GM13976 (cell line): ENCODE results near the gene SESN1.
A peak's percentile ranks its signal among the peaks of the same experiment; 100 is the strongest.

Experiments
- DNase-seq: peaks from one replicate; pipeline ENCODE4 v3.0.0; 2012; ENCODE audit warnings: low spot score
- CTCF ChIP-seq: IDR thresholded peaks from 2 replicates; pipeline ENCODE4 v1.5.1; 2012; ENCODE audit warnings: borderline replicate concordance, mild to moderate bottlenecking; ENCODE audit not compliant: insufficient read depth; ENCODE audit errors: extremely low read depth, missing control alignments, control extremely low read depth
- in situ Hi-C: fragments of 300-500 bp; cut with MboI; formaldehyde crosslinking; loops from one replicate; pipeline ENCODE4 v1.12.0; 2022; ENCODE audit warnings: low sequenced_read_pairs, mixed read lengths, inconsistent platforms; ENCODE audit not compliant: unreplicated experiment

SESN1 gene

GRCh38 chr6:109013656-109014305 lies 80.9 kb downstream of the SESN1 start:
- in situ Hi-C loops: no loop called here
- TF ChIP-seq CTCF: no peak
- DNase-seq: no peak

DNA sequence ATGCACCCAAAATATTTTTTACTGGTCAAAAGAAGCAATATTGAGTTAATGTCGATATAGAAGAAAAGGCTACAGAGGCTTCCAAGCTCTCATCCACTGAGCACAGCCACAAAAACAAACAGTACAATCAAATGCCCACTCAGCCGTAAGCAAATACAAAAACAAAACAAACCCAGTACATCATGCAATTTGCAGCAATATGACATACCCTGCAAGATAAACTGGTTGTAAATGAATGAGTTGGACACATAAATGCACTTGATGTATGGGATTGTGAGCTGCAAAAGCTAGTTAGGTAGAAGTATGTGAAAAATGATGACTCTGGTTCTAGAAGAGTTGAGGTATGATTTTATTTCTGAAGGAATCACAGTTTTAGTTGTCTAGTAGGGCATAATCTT lies 83.9 kb downstream of the SESN1 start:
- in situ Hi-C loops: no loop called here

GRCh38 chr6:109009962-109010704 lies 84.5 kb downstream of the SESN1 start:
- no peak for TF ChIP-seq CTCF
- in situ Hi-C loops: no loop called here
- no peak for DNase-seq

More for the DNA sequence above, 83.9 kb downstream of the SESN1 start:
- DNase-seq: no peak
- TF ChIP-seq CTCF: no peak

GRCh38 chr6:109009236-109009961 lies 85.2 kb downstream of the SESN1 start:
- peak; percentile 88 for DNase-seq
- no peak for TF ChIP-seq CTCF
- in situ Hi-C loops: no loop called here

- DNase-seq: peak; percentile 10
- in situ Hi-C loops: no loop called here
- TF ChIP-seq CTCF: no peak
Measured at GRCh38 chr6:109008537-109009235, 86.0 kb downstream of the SESN1 start.

DNA sequence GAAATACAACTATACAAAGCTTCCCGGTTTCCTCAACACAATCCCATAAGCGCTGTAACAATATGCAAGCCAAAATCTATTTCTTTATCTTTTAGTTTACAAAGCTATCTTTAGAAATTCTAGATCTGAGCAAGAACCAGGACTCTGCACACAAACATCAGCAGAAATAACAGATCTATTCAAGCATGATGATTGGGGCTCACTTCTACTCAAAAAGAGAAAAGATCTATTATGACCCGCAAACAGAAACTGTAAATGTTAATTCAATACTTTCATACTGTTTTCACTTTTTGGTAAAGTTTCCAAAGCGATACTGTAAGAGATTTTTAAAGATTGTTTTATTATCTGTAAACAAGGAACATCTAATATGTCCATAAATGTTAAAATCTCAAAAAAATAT lies 86.6 kb downstream of the SESN1 start:
- in situ Hi-C loops: no loop called here
- peak; percentile 25 for DNase-seq
- TF ChIP-seq CTCF: no peak
